Upper lobe of right lung (tissue), 1 donor: ENCODE results near the gene ERGIC1. TPM values are rescaled to one million over a fixed set of nuclear protein-coding genes. Genes with fewer than 3 reads are reported as not detected.

Experiments used
- ATAC-seq: fragments of 200-7000 bp; cut with Tn5 transposase; one replicate; pipeline ENCODE4 v1.9.1; 2020; ENCODE audit warnings: mild to moderate bottlenecking, moderate library complexity
- DNase-seq: peaks from one replicate; pipeline ENCODE4 v3.0.0-alpha.2; 2020
- H3K27ac ChIP-seq: fragments of 200-600 bp; one replicate; pipeline ENCODE4 v1.8.0; 2022
- H3K27me3 ChIP-seq: fragments of 200-600 bp; one replicate; pipeline ENCODE4 v1.8.0; 2022; ENCODE audit warnings: mild to moderate bottlenecking
- H3K36me3 ChIP-seq: fragments of 200-600 bp; one replicate; pipeline ENCODE4 v1.8.0; 2022
- H3K4me1 ChIP-seq: fragments of 200-600 bp; one replicate; pipeline ENCODE4 v1.8.0; 2022
- H3K4me3 ChIP-seq: fragments of 200-600 bp; one replicate; pipeline ENCODE4 v1.8.0; 2022; ENCODE audit warnings: mild to moderate bottlenecking
- H3K9me3 ChIP-seq: fragments of 200-600 bp; one replicate; pipeline ENCODE4 v1.8.0; 2022
- intact Hi-C: fragments of 100-400 bp; cut with DNase I; formaldehyde crosslinking; loops from one replicate; pipeline ENCODE4 v1.11.0; 2022
- total RNA-seq: library from RNA; stranded (reverse); fragmentation: NEBNext Ultra II Directional; extraction: Animal tissue kit (Norgen Biotek cat#: 25700); gene quantifications from one replicate; pipeline ENCODE4 v1.2.1, GENCODE V29; 2021
- TF ChIP-seq, protein P1 (sequence below): fragments of 200-600 bp; IDR thresholded peaks from one replicate; pipeline ENCODE4 v1.8.0; 2022; ENCODE audit warnings: antibody characterized with exemption
- donor health status: DM: no; HTN: yes; CAD: no; lungs with severe emphysema.

The ERGIC1 gene
- total RNA-seq, 1 donor from 2014 or later = 186 TPM

DNA sequence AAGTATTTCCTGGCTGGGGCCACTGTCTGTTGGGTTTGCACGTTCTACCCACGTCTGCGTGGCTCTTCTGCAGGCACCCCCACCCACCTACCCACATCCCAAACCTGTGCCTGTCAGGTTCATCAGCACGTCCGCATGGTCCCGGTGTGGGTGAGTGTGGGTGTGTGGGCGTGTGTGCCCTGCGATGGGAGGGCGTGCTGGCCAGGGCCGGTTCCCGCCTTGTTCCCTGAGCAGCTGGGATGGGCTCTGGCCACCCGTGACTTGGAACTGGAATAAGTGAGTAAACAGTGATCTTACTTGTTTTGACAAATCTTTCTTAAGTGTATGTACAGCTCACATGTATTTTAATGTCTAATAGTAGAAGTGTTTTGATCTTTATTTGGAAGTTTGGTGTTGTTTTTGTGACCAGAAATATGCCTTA, 20.4 kb downstream of the ERGIC1 start:
- H3K27ac ChIP-seq = peak overlapping the region; percentile 52
- intact Hi-C loops = no loop called here
- TF ChIP-seq, protein P1, sequence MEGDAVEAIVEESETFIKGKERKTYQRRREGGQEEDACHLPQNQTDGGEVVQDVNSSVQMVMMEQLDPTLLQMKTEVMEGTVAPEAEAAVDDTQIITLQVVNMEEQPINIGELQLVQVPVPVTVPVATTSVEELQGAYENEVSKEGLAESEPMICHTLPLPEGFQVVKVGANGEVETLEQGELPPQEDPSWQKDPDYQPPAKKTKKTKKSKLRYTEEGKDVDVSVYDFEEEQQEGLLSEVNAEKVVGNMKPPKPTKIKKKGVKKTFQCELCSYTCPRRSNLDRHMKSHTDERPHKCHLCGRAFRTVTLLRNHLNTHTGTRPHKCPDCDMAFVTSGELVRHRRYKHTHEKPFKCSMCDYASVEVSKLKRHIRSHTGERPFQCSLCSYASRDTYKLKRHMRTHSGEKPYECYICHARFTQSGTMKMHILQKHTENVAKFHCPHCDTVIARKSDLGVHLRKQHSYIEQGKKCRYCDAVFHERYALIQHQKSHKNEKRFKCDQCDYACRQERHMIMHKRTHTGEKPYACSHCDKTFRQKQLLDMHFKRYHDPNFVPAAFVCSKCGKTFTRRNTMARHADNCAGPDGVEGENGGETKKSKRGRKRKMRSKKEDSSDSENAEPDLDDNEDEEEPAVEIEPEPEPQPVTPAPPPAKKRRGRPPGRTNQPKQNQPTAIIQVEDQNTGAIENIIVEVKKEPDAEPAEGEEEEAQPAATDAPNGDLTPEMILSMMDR = no peak
- H3K4me1 ChIP-seq = peaks cover 62% of the 10 kb centered on the region
- H3K27me3 ChIP-seq = no peaks in the 10 kb centered on the region
- no peaks in the 10 kb centered on the region for H3K9me3 ChIP-seq
- H3K36me3 ChIP-seq = no peaks in the 10 kb centered on the region
- DNase-seq = peak; percentile 75
- ATAC-seq = peak; percentile 61
- no peak overlapping the region for H3K4me3 ChIP-seq

- ATAC-seq = no peak
- Histone ChIP-seq H3K4me3 (no peak overlapping the region), H3K9me3 (no peaks in the 10 kb centered on the region), H3K27me3 (no peaks in the 10 kb centered on the region), H3K36me3 (no peaks in the 10 kb centered on the region), H3K27ac (peak overlapping the region; percentile 52), H3K4me1 (peaks cover 62% of the 10 kb centered on the region)
- TF ChIP-seq, protein P1 = no peak
- intact Hi-C loops = no loop called here
- DNase-seq = no peak
Observed at GRCh38 chr5:172854971-172855370, 20.9 kb downstream of the ERGIC1 start.

DNA sequence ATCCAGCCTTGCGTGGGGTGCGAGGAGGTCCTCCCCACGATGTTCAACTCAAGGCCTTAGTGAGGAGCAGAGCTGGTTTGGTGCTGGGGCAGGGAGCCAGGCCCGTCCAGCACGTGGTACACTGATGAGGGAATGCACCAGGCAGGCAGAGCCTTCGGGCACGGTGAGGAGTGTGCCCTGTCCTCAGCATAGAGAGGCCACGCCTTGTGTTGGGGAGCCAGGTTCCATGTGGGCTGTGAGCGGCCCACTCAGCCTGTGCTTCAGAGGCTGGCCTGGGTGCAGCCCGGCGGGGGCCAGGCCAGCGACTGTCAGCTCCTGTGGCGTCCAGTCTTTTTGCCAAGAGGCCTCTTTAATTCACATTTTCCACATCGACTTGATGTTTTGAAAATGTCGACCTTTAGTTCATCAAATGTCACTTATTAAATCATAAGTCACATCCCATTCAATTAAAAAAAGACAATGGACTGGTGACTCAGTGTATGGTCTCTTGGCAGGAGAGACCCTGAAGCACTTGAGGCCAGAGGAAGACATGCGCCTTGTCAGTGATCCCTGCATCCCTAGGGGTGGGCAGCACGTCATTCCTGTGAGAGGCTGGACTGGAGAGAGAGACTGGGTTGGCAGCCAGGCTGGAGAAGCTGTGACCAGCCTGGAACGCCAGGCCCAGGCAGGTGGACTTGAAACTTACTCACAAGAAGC, 21.7 kb downstream of the ERGIC1 start:
- TF ChIP-seq, protein P1 = no peak
- DNase-seq (peak; percentile 81), ATAC-seq (peak; percentile 70)
- intact Hi-C loops = no loop called here
- peaks cover 62% of the 10 kb centered on the region for H3K4me1 ChIP-seq
- H3K4me3 ChIP-seq = no peak overlapping the region
- no peaks in the 10 kb centered on the region for H3K27me3 ChIP-seq
- H3K9me3 ChIP-seq = no peaks in the 10 kb centered on the region
- H3K27ac ChIP-seq = peak overlapping the region; percentile 52
- no peaks in the 10 kb centered on the region for H3K36me3 ChIP-seq

DNA sequence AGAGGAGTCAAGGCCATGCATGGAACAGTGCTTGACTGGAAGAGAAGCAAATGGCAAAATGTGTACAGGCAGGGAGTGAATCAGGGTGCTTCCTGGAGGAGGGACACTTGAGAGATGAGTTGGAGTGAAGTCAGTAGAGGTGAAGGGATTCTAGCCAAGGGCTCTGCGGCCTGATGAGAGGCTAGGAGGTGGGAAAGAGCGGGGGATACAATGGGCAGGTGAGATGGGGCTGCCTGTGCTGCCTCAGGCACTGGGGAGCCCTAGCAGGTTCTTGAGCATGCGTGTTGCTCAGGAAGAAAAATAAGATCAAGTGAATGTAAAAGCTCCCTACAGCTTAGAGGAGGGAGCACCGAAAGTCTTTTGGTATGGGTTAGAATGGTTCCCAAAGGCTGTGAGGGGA, 22.3 kb downstream of the ERGIC1 start:
- no peaks in the 10 kb centered on the region for H3K27me3 ChIP-seq
- H3K4me3 ChIP-seq = no peak overlapping the region
- H3K9me3 ChIP-seq = no peaks in the 10 kb centered on the region
- TF ChIP-seq, protein P1 = no peak
- DNase-seq = no peak
- H3K36me3 ChIP-seq = no peaks in the 10 kb centered on the region
- peaks cover 67% of the 10 kb centered on the region for H3K4me1 ChIP-seq
- H3K27ac ChIP-seq = peak overlapping the region; percentile 52
- ATAC-seq = no peak
- intact Hi-C loops = no loop called here

DNA sequence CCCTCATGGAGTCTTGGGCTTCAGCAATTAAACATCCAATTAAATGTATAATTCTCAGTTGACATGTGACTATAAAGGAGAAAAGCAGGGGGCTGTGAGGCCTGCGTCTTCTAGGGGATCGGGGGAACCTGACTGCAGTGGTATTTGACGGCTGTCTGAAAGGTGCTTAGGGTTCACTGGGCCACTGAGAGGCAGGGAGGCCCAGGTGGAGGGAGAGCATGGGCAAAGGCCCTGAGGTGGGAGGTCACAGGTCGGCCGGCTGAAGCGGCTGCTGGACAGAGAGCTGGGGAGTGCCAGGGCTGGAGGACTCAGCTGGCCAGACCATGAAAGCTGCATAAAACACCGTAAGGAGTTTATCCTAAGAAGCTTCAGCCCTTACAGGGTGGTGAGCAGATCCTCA, 23.9 kb downstream of the ERGIC1 start:
- Histone ChIP-seq H3K4me1 (peaks cover 81% of the 10 kb centered on the region), H3K9me3 (no peaks in the 10 kb centered on the region), H3K27me3 (no peaks in the 10 kb centered on the region), H3K36me3 (no peaks in the 10 kb centered on the region), H3K4me3 (no peak overlapping the region), H3K27ac (peak overlapping the region; percentile 90)
- TF ChIP-seq, protein P1 = no peak
- intact Hi-C loops = no loop called here
- no peak for DNase-seq
- no peak for ATAC-seq
